GM12865 (cell line): Measurements from ENCODE around the gene PSD2.

ENCODE experiments used
- DNase-seq: peaks from one replicate; pipeline ENCODE4 v3.0.0; 2010; ENCODE audit warnings: low read depth
- H3K4me3 ChIP-seq: 2 replicates; pipeline ENCODE4 v1.5.1; 2011; ENCODE audit warnings: mild to moderate bottlenecking, low read depth, low read length, control low read depth
- CTCF ChIP-seq: IDR thresholded peaks from 2 replicates; pipeline ENCODE4 v1.5.1; 2011; ENCODE audit warnings: low read length, control low read depth, low read depth, inconsistent platforms; ENCODE audit not compliant: insufficient read depth; ENCODE audit errors: missing control alignments

PSD2 gene

GRCh38 chr5:139862803-139863202, 67.2 kb downstream of the PSD2 start:
- no peak for DNase-seq

GRCh38 chr5:139863361-139863760, 67.8 kb downstream of the PSD2 start:
- no peak overlapping the region for H3K4me3 ChIP-seq
- no peak for DNase-seq
- no peak for TF ChIP-seq CTCF

More at GRCh38 chr5:139862803-139863202, 67.2 kb downstream of the PSD2 start:
- TF ChIP-seq CTCF = no peak
- H3K4me3 ChIP-seq = no peak overlapping the region

- peak; percentile 81 for TF ChIP-seq CTCF
- no peak overlapping the region for H3K4me3 ChIP-seq
- peak; percentile 72 for DNase-seq
Observed at GRCh38 chr5:139863855-139864558, 68.4 kb downstream of the PSD2 start.

- DNase-seq = no peak
- TF ChIP-seq CTCF = no peak
- H3K4me3 ChIP-seq = no peak overlapping the region
Observed at GRCh38 chr5:139864716-139865483, 69.3 kb downstream of the PSD2 start.

- no peak overlapping the region for H3K4me3 ChIP-seq
- no peak for TF ChIP-seq CTCF
- no peak for DNase-seq
Observed at GRCh38 chr5:139867109-139867508, 71.5 kb downstream of the PSD2 start.

- DNase-seq = no peak
- TF ChIP-seq CTCF = no peak
- H3K4me3 ChIP-seq = no peak overlapping the region
Observed at GRCh38 chr5:139867581-139867980, 72.0 kb downstream of the PSD2 start.
